Fibroblast of pulmonary artery (primary cell): Measurements from ENCODE around the gene MYMK.

Experiments
- DNase-seq: peaks from one replicate; pipeline ENCODE4 v3.0.0-alpha.2; 2010; ENCODE audit warnings: low read depth
- H3K4me3 ChIP-seq: replicated peaks from 2 replicates; pipeline ENCODE4 v1.5.1; 2011; ENCODE audit warnings: low read depth, mild to moderate bottlenecking, control low read depth, low read length, moderate library complexity
- CTCF ChIP-seq: IDR thresholded peaks from 2 replicates; pipeline ENCODE4 v1.5.1; 2011; ENCODE audit warnings: mild to moderate bottlenecking, control low read depth, low read length, inconsistent platforms; ENCODE audit errors: missing control alignments

The MYMK gene

GRCh38 chr9:133547116-133547515 lies 22.4 kb upstream of the MYMK start:
- DNase-seq = no peak
- no peak overlapping the region for H3K4me3 ChIP-seq
- no peak for TF ChIP-seq CTCF

GRCh38 chr9:133546287-133546680 lies 21.5 kb upstream of the MYMK start:
- DNase-seq = no peak
- TF ChIP-seq CTCF = no peak
- no peak overlapping the region for H3K4me3 ChIP-seq

GRCh38 chr9:133545494-133546286 lies 20.9 kb upstream of the MYMK start:
- no peak for TF ChIP-seq CTCF
- no peak overlapping the region for H3K4me3 ChIP-seq
- peak; percentile 47 for DNase-seq

- DNase-seq = no peak
- no peak for TF ChIP-seq CTCF
- H3K4me3 ChIP-seq = no peak overlapping the region
Measured at GRCh38 chr9:133543772-133544467, 19.2 kb upstream of the MYMK start.

GRCh38 chr9:133542002-133542401 lies 17.2 kb upstream of the MYMK start:
- H3K4me3 ChIP-seq = no peak overlapping the region
- no peak for TF ChIP-seq CTCF
- DNase-seq = no peak

- no peak for TF ChIP-seq CTCF
- H3K4me3 ChIP-seq = no peak overlapping the region
- DNase-seq = no peak
Measured at GRCh38 chr9:133540698-133541025, 15.9 kb upstream of the MYMK start.
